PC-9 (cell line): ENCODE results near the gene OAS1.

ENCODE experiments used
- EZH2 ChIP-seq: fragments of 200-600 bp; sonication (generic); IDR thresholded peaks from 2 replicates; pipeline ENCODE4 v1.8.0; 2017; ENCODE audit warnings: antibody characterized with exemption, low read depth
- TF ChIP-seq, protein P1 (sequence below): fragments of 200-600 bp; sonication (generic); conservative IDR thresholded peaks from 2 replicates; pipeline ENCODE4 v1.6.1; 2017; ENCODE audit warnings: mixed run types, antibody characterized with exemption, mild to moderate bottlenecking, moderate library complexity

- TF ChIP-seq, protein P1, sequence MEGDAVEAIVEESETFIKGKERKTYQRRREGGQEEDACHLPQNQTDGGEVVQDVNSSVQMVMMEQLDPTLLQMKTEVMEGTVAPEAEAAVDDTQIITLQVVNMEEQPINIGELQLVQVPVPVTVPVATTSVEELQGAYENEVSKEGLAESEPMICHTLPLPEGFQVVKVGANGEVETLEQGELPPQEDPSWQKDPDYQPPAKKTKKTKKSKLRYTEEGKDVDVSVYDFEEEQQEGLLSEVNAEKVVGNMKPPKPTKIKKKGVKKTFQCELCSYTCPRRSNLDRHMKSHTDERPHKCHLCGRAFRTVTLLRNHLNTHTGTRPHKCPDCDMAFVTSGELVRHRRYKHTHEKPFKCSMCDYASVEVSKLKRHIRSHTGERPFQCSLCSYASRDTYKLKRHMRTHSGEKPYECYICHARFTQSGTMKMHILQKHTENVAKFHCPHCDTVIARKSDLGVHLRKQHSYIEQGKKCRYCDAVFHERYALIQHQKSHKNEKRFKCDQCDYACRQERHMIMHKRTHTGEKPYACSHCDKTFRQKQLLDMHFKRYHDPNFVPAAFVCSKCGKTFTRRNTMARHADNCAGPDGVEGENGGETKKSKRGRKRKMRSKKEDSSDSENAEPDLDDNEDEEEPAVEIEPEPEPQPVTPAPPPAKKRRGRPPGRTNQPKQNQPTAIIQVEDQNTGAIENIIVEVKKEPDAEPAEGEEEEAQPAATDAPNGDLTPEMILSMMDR, result no peak
- TF ChIP-seq EZH2, result no peak
These were observed 25.8 kb downstream of the OAS1 start for GRCh38 chr12:112932485-112933128.
